ENCODE measurements around the gene ERMARD. TPM values are rescaled to one million over a fixed set of nuclear protein-coding genes. Genes with fewer than 3 reads are reported as not detected.
A peak's percentile ranks its signal among the peaks of the same experiment; 100 is the strongest.

The ERMARD gene
- polyA plus RNA-seq, 1 experiment, result 26.8 TPM

DNA sequence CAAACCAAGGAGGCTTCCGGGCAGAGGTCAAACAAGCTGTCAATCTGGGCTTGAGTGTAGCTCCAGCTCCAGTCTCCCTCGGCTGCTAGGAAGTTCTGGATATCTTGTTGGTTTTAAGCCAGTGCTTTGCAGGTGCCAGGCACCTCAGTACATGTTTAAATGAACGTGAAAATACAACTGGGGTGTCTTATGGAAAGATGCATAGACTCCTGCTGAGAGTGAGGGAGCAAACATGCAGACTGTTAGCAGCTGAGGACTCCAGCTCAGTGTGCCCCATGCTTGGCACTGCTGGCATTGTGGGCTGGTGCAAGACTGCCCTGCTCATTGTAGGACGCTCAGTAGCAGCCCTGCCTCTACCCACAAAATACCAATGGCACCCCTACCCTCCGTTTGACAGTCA lies 28.5 kb downstream of the ERMARD start:
- TF ChIP-seq, protein P1, sequence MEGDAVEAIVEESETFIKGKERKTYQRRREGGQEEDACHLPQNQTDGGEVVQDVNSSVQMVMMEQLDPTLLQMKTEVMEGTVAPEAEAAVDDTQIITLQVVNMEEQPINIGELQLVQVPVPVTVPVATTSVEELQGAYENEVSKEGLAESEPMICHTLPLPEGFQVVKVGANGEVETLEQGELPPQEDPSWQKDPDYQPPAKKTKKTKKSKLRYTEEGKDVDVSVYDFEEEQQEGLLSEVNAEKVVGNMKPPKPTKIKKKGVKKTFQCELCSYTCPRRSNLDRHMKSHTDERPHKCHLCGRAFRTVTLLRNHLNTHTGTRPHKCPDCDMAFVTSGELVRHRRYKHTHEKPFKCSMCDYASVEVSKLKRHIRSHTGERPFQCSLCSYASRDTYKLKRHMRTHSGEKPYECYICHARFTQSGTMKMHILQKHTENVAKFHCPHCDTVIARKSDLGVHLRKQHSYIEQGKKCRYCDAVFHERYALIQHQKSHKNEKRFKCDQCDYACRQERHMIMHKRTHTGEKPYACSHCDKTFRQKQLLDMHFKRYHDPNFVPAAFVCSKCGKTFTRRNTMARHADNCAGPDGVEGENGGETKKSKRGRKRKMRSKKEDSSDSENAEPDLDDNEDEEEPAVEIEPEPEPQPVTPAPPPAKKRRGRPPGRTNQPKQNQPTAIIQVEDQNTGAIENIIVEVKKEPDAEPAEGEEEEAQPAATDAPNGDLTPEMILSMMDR (IDR thresholded peaks at IDR 0.05; ENCODE audit: low read depth, low read length), result no peak

DNA sequence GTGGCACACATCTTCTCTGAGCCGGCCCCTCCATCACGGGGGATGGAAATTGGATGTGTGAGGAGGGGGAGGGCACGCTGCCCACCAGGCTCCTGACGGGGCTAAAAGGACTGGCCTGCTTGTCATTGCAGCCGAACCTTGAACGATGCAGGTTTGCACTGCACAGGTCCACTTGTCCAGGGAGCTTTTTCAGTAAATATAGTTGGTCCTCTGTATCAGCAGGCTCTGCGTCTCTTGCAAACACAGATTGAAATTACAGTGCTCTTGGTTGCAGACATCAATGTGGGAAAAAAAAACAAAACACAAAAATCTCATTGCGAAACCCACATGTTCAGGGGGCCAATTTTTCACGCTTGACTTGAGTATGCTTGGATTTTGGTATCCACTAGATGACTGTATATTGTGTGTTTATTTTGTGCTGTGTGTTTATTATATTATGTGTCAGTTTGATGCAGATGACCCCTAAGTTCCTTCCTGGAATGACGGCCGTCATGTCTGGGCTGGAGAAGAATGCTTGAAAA lies 29.2 kb downstream of the ERMARD start:
- peak; percentile 58 for DNase-seq (ENCODE audit: low read depth, low spot score)
- H3K4me3 ChIP-seq (ENCODE audit: low read depth, low read length), result no peak overlapping the region
- POLR2A ChIA-PET, result no interaction called here
- H3K27ac ChIP-seq (ENCODE audit: low read depth, low read length), result no peak overlapping the region
- H3K9me3 ChIP-seq (ENCODE audit: control insufficient read depth, insufficient read depth, low read length), result peaks cover 6% of the 10 kb centered on the region
- TF ChIP-seq, protein P1 (IDR thresholded peaks at IDR 0.05; ENCODE audit: low read depth, low read length), result no peak
- CTCF ChIA-PET, result interaction anchor here (0.7 to 1.0 kb wide), 2 partner anchors 9 to 51 kb away, joined by 3 to 5 read pairs; no protein-coding TSS in a partner anchor
- H3K27me3 ChIP-seq (ENCODE audit: control insufficient read depth, insufficient read depth, low read length), result no peaks in the 10 kb centered on the region

More for the DNA sequence above, 28.5 kb downstream of the ERMARD start:
- H3K27ac ChIP-seq (ENCODE audit: low read depth, low read length), result peak overlapping the region; percentile 21
- H3K9me3 ChIP-seq (ENCODE audit: control insufficient read depth, insufficient read depth, low read length), result peaks cover 6% of the 10 kb centered on the region
- DNase-seq (ENCODE audit: low read depth, low spot score), result no peak
- ChIA-PET POLR2A (no interaction called here), CTCF (interaction anchor here (0.6 to 1.5 kb wide), 3 partner anchors 10 to 693 kb away, joined by 3 to 8 read pairs (median 5); no protein-coding TSS in a partner anchor)
- no peaks in the 10 kb centered on the region for H3K27me3 ChIP-seq (ENCODE audit: control insufficient read depth, insufficient read depth, low read length)
- no peak overlapping the region for H3K4me3 ChIP-seq (ENCODE audit: low read depth, low read length)

DNA sequence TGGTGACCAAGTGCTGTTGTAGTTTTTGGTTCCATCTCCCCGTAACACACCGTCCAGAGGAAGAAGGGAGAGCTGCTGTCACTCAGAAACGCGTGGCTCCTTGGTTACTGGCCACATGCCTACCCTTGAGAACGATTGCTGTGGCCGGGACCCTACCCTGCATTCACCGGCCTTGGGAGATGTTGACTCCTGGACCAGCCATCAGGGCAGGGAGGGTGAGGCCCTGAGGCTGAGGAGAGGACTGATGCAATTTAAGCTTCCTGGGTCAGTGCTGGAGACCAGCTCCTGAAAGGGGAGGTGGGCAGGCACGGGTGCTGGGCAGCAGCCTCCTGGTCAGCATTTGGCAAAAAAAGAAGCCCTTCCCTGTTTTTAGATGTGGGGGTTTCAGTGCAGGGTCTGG lies 31.5 kb downstream of the ERMARD start:
- CTCF ChIA-PET, result interaction anchor here (1.3 kb wide), 1 partner anchor 801 kb away, joined by 3 read pairs; no protein-coding TSS in a partner anchor

DNA sequence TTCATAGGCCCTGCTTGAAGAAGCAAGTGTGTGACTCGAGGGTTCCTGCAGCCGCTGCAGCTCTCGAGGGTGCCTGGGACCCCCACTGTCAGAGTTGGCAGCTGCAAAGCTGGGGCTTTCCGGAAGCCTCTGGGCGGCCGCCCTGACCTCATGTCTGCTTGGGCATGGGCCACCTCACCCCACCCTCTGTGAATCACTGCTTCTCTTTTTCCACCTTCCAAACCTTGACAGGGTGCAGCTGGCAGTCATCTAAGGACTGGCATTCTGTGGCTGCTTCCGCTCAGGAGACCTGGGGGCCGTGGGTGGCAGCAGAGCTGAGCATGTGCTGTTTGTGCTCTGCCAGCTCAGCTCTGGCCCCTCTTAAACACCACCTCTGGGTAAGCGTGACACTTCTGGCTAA lies 32.0 kb downstream of the ERMARD start:
- ChIA-PET CTCF (interaction anchor here (1.3 kb wide), 1 partner anchor 800 kb away, joined by 3 read pairs; no protein-coding TSS in a partner anchor), POLR2A (no interaction called here)
- no peak for DNase-seq (ENCODE audit: low read depth, low spot score)
- H3K27me3 ChIP-seq (ENCODE audit: control insufficient read depth, insufficient read depth, low read length), result no peaks in the 10 kb centered on the region
- peaks cover 6% of the 10 kb centered on the region for H3K9me3 ChIP-seq (ENCODE audit: control insufficient read depth, insufficient read depth, low read length)
- H3K4me3 ChIP-seq (ENCODE audit: low read depth, low read length), result no peak overlapping the region
- H3K27ac ChIP-seq (ENCODE audit: low read depth, low read length), result no peak overlapping the region
- TF ChIP-seq, protein P1 (IDR thresholded peaks at IDR 0.05; ENCODE audit: low read depth, low read length), result no peak

More for the DNA sequence above, 31.5 kb downstream of the ERMARD start:
- Histone ChIP-seq H3K27me3 (ENCODE audit: control insufficient read depth, insufficient read depth, low read length) (no peaks in the 10 kb centered on the region), H3K27ac (ENCODE audit: low read depth, low read length) (no peak overlapping the region), H3K4me3 (ENCODE audit: low read depth, low read length) (no peak overlapping the region), H3K9me3 (ENCODE audit: control insufficient read depth, insufficient read depth, low read length) (peaks cover 6% of the 10 kb centered on the region)
- POLR2A ChIA-PET, result no interaction called here
- DNase-seq (ENCODE audit: low read depth, low spot score), result no peak
- TF ChIP-seq, protein P1 (IDR thresholded peaks at IDR 0.05; ENCODE audit: low read depth, low read length), result no peak

DNA sequence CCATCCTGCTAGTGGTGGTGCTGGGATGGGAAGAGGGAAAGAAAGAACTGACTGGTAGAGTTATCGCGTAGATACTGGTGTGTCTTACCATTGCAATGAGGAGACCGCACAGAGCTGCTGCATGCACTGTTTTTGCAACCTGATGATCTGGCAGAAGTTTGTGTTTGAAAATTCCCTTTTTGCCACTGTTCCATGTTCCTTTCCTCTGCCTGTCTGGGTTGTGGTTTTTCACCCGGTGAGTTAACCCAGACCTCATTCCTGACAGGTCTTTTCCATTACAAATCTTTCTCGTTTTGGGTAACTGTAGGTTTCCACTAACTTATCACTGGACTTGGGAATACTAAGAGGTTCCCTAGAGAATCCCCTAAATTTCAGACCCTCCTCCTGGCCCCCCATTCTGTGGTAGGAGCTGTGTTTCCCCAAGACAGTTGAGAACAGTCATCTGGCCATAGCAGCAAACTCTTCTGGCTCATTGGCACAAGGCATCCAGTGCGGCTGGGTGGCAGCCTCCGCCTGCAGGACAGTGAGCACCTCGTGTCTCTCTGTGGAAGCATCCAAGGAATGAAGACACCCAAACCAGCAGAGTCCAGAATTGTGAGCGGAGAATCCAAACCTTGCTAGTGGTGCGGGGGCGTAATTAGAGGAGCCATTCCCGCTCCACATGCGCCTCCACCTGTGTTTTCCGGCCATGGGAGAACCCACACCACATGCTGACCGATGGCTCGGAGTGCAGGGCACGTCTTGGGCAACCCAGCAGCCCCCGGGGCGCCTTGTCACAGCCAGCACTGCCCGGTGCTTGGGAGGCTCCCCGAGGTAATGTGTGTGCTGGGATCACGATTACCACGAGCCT lies 32.8 kb downstream of the ERMARD start:
- TF ChIP-seq, protein P1 (IDR thresholded peaks at IDR 0.05; ENCODE audit: low read depth, low read length), result no peak
- no peak for DNase-seq (ENCODE audit: low read depth, low spot score)
- H3K27me3 ChIP-seq (ENCODE audit: control insufficient read depth, insufficient read depth, low read length), result no peaks in the 10 kb centered on the region
- ChIA-PET CTCF (interaction anchor here (1.3 kb wide), 1 partner anchor 800 kb away, joined by 3 read pairs; no protein-coding TSS in a partner anchor), POLR2A (interaction anchor here (1.0 kb wide), 1 partner anchor 21 kb away, joined by 4 read pairs; no protein-coding TSS in a partner anchor)
- H3K9me3 ChIP-seq (ENCODE audit: control insufficient read depth, insufficient read depth, low read length), result peaks cover 4% of the 10 kb centered on the region
- no peak overlapping the region for H3K4me3 ChIP-seq (ENCODE audit: low read depth, low read length)
- no peak overlapping the region for H3K27ac ChIP-seq (ENCODE audit: low read depth, low read length)

Data from AG04450 (cell line).